Tibial nerve (tissue), 4 donors: ENCODE results near the gene CANT1. TPM values are rescaled to one million over a fixed set of nuclear protein-coding genes. Genes with fewer than 3 reads are reported as not detected.

Source experiments
- DNase-seq, 2 donors: peaks; one replicate each; pipeline ENCODE4 v3.0.0-alpha.2; 2019; ENCODE audit warnings: low spot score in 2 of 2
- H3K27ac ChIP-seq, 4 donors: fragments of 200-600 bp; sonication (generic) in 3 of 4; one replicate each; pipeline ENCODE4 v1.5.1; 2017 to 2019; ENCODE audit warnings: mild to moderate bottlenecking in 1 of 4
- H3K27me3 ChIP-seq, 2 donors: fragments of 200-600 bp; sonication (generic) in 1 of 2; one replicate each; pipeline versions ENCODE4 v1.5.1 to v1.6.0; 2017 to 2019
- H3K36me3 ChIP-seq, 3 donors: fragments of 200-600 bp; sonication (generic); one replicate each; pipeline ENCODE4 v1.5.1; 2018 to 2019
- H3K4me1 ChIP-seq, 4 donors: fragments of 200-600 bp; sonication (generic) in 3 of 4; one replicate each; pipeline ENCODE4 v1.5.1; 2017 to 2019
- H3K4me3 ChIP-seq, 4 donors: fragments of 200-600 bp; sonication (generic) in 3 of 4; one replicate each; pipeline ENCODE4 v1.5.1; 2017 to 2019; ENCODE audit warnings: mild to moderate bottlenecking in 1 of 4, moderate library complexity in 1 of 4
- H3K9me3 ChIP-seq, 4 donors: fragments of 200-600 bp; sonication (generic) in 3 of 4; one replicate each; pipeline ENCODE4 v1.5.1; 2017 to 2019
- CTCF ChIP-seq, 5 experiments: fragments of 200-600 bp in 3 of 5; fragments of 450-650 bp in 2 of 5; sonication (generic) in 3 of 5; IDR thresholded peaks; one replicate each; pipeline ENCODE4 v1.5.1; 2016 to 2019; ENCODE audit warnings: antibody characterized with exemption in 5 of 5, mild to moderate bottlenecking in 3 of 5, moderate library complexity in 2 of 5
- EP300 ChIP-seq, 2 donors: sonication (generic); formaldehyde crosslinking; IDR thresholded peaks; one replicate each; pipeline ENCODE4 v1.6.1; 2017; ENCODE audit warnings: antibody characterized with exemption in 2 of 2, mild to moderate bottlenecking in 1 of 2
- POLR2A ChIP-seq, 2 donors: fragments of 450-650 bp; IDR thresholded peaks; one replicate each; pipeline ENCODE4 v1.6.1; 2017; ENCODE audit warnings: antibody characterized with exemption in 2 of 2, mild to moderate bottlenecking in 2 of 2, moderate library complexity in 2 of 2
- WGBS, 2 donors: methylation state at CpG; one replicate each; pipeline ENCODE4 v1.1.5; 2018; 5-methylcytosine and 5-hydroxymethylcytosine counted together
- total RNA-seq, 4 donors: library from RNA; depleted of rRNA; stranded (reverse); fragments of >200 nt; gene quantifications; one replicate each; pipeline ENCODE4 v1.1.0, GENCODE V29; 2016

CANT1 gene
- total RNA-seq, 4 donors from 2014 or later, result 21.0 to 27.3 (median 25.5) TPM

GRCh38 chr17:78944956-78945355, 64.6 kb downstream of the CANT1 start:
- Histone ChIP-seq H3K27ac (no peak overlapping the region), H3K4me3 (no peak overlapping the region), H3K9me3 (peaks cover 0 to 2% (median 0%) of the 10 kb centered on the region in 4 donors), H3K4me1 (peaks cover 0 to 21% (median 0%) of the 10 kb centered on the region in 4 donors), H3K36me3 (no peaks in the 10 kb centered on the region), H3K27me3 (no peaks in the 10 kb centered on the region)
- no peak for TF ChIP-seq EP300 (IDR thresholded peaks at IDR 0.05)
- TF ChIP-seq POLR2A (IDR thresholded peaks at IDR 0.05), result no peak
- no peak for DNase-seq
- 77 to 78% methylated on average over 10 of the region's 10 CpGs for WGBS, 2 donors

GRCh38 chr17:78944026-78944425, 65.5 kb downstream of the CANT1 start:
- Histone ChIP-seq H3K27ac (no peak overlapping the region), H3K27me3 (no peaks in the 10 kb centered on the region), H3K4me1 (peaks cover 0 to 25% (median 0%) of the 10 kb centered on the region in 4 donors), H3K9me3 (no peaks in the 10 kb centered on the region), H3K36me3 (no peaks in the 10 kb centered on the region), H3K4me3 (no peak overlapping the region)
- 94 to 97% methylated on average over 7 of the region's 7 CpGs for WGBS, 2 donors
- no peak for DNase-seq
- TF ChIP-seq EP300 (IDR thresholded peaks at IDR 0.05), result no peak
- TF ChIP-seq POLR2A (IDR thresholded peaks at IDR 0.05), result no peak
- no peak for TF ChIP-seq CTCF (IDR thresholded peaks at IDR 0.05)

Other genes starting within 250 kb of the CANT1 start
- gene CYTH1, start 227.5 kb downstream of the CANT1 start, total RNA-seq, result 10 to 100 TPM; 53.1 to 81.0 (median 63.8) TPM
- 10 to 100 TPM; 50.9 to 64.9 (median 59.9) TPM for gene USP36, start 168.9 kb downstream of the CANT1 start, total RNA-seq
- gene CEP295NL, start 106.6 kb downstream of the CANT1 start, total RNA-seq, result 10 to 100 TPM in 2 of 4 donors, 1 to 10 TPM in 2; 6.5 to 35.1 (median 9.9) TPM
- gene TIMP2, start 84.4 kb downstream of the CANT1 start, total RNA-seq, result 100 to 1,000 TPM; 187 to 456 (median 339) TPM
- gene LGALS3BP, start 29.8 kb downstream of the CANT1 start, total RNA-seq, result 100 to 1,000 TPM; 191 to 392 (median 296) TPM
- 100 to 1,000 TPM in 1 of 4 donors, 10 to 100 TPM in 3; 67.1 to 147 (median 90.0) TPM for gene C1QTNF1, start 14.4 kb upstream of the CANT1 start, total RNA-seq
- gene ENGASE, start 65.1 kb upstream of the CANT1 start, total RNA-seq, result 10 to 100 TPM; 29.9 to 64.8 (median 57.1) TPM